Gastroesophageal sphincter (tissue), 3 donors: ENCODE data around the gene EIPR1.

Source experiments
- CTCF ChIP-seq, 4 experiments: fragments of 200-600 bp in 2 of 4; fragments of 450-650 bp in 2 of 4; sonication (generic) in 1 of 4; IDR thresholded peaks; one replicate each; pipeline ENCODE4 v1.5.1; 2017 to 2019; ENCODE audit warnings: antibody characterized with exemption in 4 of 4, mild to moderate bottlenecking in 2 of 4, moderate library complexity in 2 of 4
- EP300 ChIP-seq: sonication (generic); formaldehyde crosslinking; IDR thresholded peaks from one replicate; pipeline ENCODE4 v1.6.1; 2017; ENCODE audit warnings: antibody characterized with exemption, mild to moderate bottlenecking
- POLR2AphosphoS5 ChIP-seq: sonication (generic); formaldehyde crosslinking; IDR thresholded peaks from one replicate; pipeline ENCODE4 v1.6.1; 2017; ENCODE audit warnings: antibody characterized with exemption

GRCh38 chr2:3299130-3299529 is 78.5 kb downstream of the EIPR1 start:
- TF ChIP-seq CTCF (IDR thresholded peaks at IDR 0.05) (no peak), EP300 (no peak), POLR2AphosphoS5 (no peak)
